Body of pancreas (tissue), 4 donors: Measurements from ENCODE around the gene RUNX2.

Source experiments
- POLR2A ChIP-seq, 3 donors: fragments of 450-650 bp; IDR thresholded peaks; one replicate each; pipeline ENCODE4 v1.6.1; 2016; ENCODE audit warnings: antibody characterized with exemption in 3 of 3, mild to moderate bottlenecking in 2 of 3
- TF ChIP-seq, protein P1 (sequence below), 7 experiments: fragments of 450-650 bp in 4 of 7; fragments of 200-600 bp in 3 of 7; sonication (generic) in 3 of 7; IDR thresholded peaks; one replicate each; pipeline ENCODE4 v1.5.1; 2016 to 2019; ENCODE audit warnings: antibody characterized with exemption in 7 of 7

DNA sequence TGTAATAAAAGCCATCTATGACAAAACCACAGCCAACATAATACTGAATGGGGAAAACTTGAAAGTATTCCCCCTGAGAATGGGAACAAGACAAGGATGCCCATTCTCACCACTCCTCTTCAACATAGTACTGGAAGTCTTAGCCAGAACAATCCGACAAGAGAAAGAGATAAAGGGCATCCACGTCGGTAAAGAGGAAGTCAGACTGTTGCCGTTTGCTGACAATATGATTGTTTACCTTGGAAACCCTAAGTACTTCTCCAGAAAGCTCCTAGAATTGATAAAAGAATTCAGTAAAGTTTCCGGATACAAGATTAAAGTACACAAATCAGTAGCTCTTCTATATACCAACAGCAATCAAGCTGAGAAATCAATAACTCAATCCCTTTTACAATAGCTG, 14.0 kb upstream of the RUNX2 start:
- TF ChIP-seq, protein P1, sequence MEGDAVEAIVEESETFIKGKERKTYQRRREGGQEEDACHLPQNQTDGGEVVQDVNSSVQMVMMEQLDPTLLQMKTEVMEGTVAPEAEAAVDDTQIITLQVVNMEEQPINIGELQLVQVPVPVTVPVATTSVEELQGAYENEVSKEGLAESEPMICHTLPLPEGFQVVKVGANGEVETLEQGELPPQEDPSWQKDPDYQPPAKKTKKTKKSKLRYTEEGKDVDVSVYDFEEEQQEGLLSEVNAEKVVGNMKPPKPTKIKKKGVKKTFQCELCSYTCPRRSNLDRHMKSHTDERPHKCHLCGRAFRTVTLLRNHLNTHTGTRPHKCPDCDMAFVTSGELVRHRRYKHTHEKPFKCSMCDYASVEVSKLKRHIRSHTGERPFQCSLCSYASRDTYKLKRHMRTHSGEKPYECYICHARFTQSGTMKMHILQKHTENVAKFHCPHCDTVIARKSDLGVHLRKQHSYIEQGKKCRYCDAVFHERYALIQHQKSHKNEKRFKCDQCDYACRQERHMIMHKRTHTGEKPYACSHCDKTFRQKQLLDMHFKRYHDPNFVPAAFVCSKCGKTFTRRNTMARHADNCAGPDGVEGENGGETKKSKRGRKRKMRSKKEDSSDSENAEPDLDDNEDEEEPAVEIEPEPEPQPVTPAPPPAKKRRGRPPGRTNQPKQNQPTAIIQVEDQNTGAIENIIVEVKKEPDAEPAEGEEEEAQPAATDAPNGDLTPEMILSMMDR (IDR thresholded peaks at IDR 0.05) = no peak
- no peak for TF ChIP-seq POLR2A (IDR thresholded peaks at IDR 0.05)
